Suprapubic skin (tissue), 4 donors: ENCODE data around the gene SPAG8. TPM values are rescaled to one million over a fixed set of nuclear protein-coding genes. Genes with fewer than 3 reads are reported as not detected.

ENCODE experiments used
- DNase-seq, 2 donors: peaks; one replicate each; pipeline ENCODE4 v3.0.0-alpha.2; 2019; ENCODE audit warnings: low spot score in 2 of 2
- H3K27ac ChIP-seq: fragments of 200-600 bp; sonication (generic); one replicate; pipeline ENCODE4 v1.5.1; 2019
- H3K27me3 ChIP-seq: fragments of 200-600 bp; sonication (generic); one replicate; pipeline ENCODE4 v1.5.1; 2019
- H3K36me3 ChIP-seq: fragments of 200-600 bp; sonication (generic); one replicate; pipeline ENCODE4 v1.5.1; 2019
- H3K4me1 ChIP-seq: fragments of 200-600 bp; sonication (generic); one replicate; pipeline ENCODE4 v1.5.1; 2019
- H3K4me3 ChIP-seq: fragments of 200-600 bp; sonication (generic); one replicate; pipeline ENCODE4 v1.5.1; 2019; ENCODE audit warnings: mild to moderate bottlenecking
- H3K9me3 ChIP-seq: fragments of 200-600 bp; sonication (generic); one replicate; pipeline ENCODE4 v1.5.1; 2019
- EP300 ChIP-seq: sonication (generic); formaldehyde crosslinking; IDR thresholded peaks from one replicate; pipeline ENCODE4 v1.6.1; 2017; ENCODE audit warnings: antibody characterized with exemption
- POLR2A ChIP-seq, 2 donors: fragments of 450-650 bp; IDR thresholded peaks; one replicate each; pipeline ENCODE4 v1.6.1; 2017; ENCODE audit warnings: antibody characterized with exemption in 2 of 2, mild to moderate bottlenecking in 2 of 2, moderate library complexity in 2 of 2
- POLR2AphosphoS5 ChIP-seq, 3 donors: sonication (generic); formaldehyde crosslinking; IDR thresholded peaks; one replicate each; pipeline ENCODE4 v1.6.1; 2017; ENCODE audit warnings: antibody characterized with exemption in 3 of 3
- WGBS: methylation state at CpG from one replicate; pipeline ENCODE4 v1.1.5; 2018; 5-methylcytosine and 5-hydroxymethylcytosine counted together
- total RNA-seq, 4 donors: library from RNA; depleted of rRNA; stranded (reverse); fragments of >200 nt; gene quantifications; one replicate each; pipeline ENCODE4 v1.1.0, GENCODE V29; 2016
- TF ChIP-seq, protein P1 (sequence below), 2 donors: fragments of 200-600 bp in 1 of 2; fragments of 450-650 bp in 1 of 2; sonication (generic) in 1 of 2; IDR thresholded peaks; one replicate each; pipeline ENCODE4 v1.5.1; 2016 to 2019; ENCODE audit warnings: antibody characterized with exemption in 2 of 2, mild to moderate bottlenecking in 1 of 2, moderate library complexity in 1 of 2

The SPAG8 gene
- total RNA-seq, 4 donors from 2014 or later = 0.47 to 0.53 (median 0.52) TPM; not detected in 1

DNA sequence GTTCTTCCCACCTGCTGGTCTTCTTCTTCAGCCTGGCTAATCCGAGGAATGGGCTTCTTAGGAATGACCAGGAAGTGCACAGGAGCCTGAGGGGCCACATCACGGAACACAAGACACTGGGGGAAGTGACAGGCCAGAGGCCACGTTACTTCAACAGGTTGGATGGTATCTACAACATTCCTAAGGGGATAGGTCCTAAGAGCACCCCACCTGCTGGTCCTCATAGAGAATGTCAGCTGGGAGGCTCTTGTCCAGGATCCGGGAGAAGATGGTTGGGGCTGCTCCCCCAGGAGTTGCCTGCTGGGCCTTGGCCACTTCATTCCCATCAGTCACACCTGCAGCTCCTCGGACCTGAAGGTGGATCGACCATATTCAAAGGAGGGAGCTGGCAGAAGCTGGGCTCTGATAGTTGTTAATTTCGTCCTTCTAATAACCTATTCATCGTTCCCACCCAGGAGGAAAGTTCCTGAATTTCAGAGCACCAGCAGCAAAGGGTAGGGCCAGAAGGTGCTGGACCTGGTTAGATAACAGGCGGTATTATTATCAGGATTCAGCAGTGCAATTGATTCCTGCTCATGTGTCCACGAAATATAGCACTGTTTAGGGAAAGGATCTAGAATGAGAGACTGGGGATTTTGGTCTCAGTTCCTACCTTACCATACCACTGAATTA, 1.5 kb upstream of the SPAG8 start:
- Histone ChIP-seq H3K27me3 (no peaks in the 10 kb centered on the region), H3K9me3 (no peaks in the 10 kb centered on the region), H3K4me1 (peaks cover 36% of the 10 kb centered on the region), H3K27ac (peak overlapping the region; percentile 92), H3K36me3 (peaks cover 3% of the 10 kb centered on the region), H3K4me3 (peak overlapping the region; percentile 72)
- TF ChIP-seq, protein P1, sequence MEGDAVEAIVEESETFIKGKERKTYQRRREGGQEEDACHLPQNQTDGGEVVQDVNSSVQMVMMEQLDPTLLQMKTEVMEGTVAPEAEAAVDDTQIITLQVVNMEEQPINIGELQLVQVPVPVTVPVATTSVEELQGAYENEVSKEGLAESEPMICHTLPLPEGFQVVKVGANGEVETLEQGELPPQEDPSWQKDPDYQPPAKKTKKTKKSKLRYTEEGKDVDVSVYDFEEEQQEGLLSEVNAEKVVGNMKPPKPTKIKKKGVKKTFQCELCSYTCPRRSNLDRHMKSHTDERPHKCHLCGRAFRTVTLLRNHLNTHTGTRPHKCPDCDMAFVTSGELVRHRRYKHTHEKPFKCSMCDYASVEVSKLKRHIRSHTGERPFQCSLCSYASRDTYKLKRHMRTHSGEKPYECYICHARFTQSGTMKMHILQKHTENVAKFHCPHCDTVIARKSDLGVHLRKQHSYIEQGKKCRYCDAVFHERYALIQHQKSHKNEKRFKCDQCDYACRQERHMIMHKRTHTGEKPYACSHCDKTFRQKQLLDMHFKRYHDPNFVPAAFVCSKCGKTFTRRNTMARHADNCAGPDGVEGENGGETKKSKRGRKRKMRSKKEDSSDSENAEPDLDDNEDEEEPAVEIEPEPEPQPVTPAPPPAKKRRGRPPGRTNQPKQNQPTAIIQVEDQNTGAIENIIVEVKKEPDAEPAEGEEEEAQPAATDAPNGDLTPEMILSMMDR (IDR thresholded peaks at IDR 0.05) = peak in 1 of 2 donors; percentile 24
- TF ChIP-seq EP300 = no peak
- no peak for DNase-seq
- WGBS = 81% methylated on average over 9 of the region's 10 CpGs

DNA sequence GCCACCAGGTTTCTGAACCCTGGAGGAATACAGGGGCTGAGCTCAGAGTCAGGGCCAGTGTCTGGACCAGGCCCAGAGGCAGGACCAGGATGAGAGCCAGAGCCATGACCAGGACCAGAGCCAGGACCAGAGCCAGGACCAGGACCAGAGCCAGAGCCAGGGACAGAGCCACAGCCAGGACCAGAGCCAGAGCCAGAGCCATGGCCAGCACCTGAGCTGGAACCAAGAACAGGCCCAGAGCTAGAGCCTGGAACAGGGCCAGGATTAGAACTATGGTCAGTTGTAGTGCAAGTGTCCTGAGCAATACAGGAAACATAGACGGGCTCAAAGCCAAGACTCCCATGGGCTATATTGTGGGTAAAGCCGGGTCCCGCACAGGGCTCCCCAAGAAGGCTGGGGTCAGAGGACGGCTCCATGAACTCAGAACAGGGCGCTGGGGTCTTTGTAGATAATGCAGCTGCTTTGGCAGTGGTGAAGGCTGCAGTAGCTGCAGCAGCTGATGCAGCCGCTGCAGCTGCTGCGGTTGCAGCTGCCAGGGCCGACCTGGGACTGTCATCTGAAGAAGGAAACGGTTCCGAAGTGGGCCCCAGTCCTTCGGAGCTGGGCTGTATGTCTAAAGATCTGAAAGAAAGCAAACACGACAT, 559 bp downstream of the SPAG8 start:
- Histone ChIP-seq H3K4me1 (peaks cover 36% of the 10 kb centered on the region), H3K36me3 (peaks cover 16% of the 10 kb centered on the region), H3K27ac (peak overlapping the region; percentile 62), H3K27me3 (no peaks in the 10 kb centered on the region), H3K4me3 (peak overlapping the region; percentile 55), H3K9me3 (no peaks in the 10 kb centered on the region)
- peak in 1 of 2 donors; percentile 70 for DNase-seq
- 19% methylated on average over 7 of the region's 12 CpGs for WGBS
- TF ChIP-seq, protein P1 (IDR thresholded peaks at IDR 0.05) = no peak
- no peak for TF ChIP-seq POLR2AphosphoS5 (IDR thresholded peaks at IDR 0.05)
- no peak for TF ChIP-seq POLR2A (IDR thresholded peaks at IDR 0.05)
- TF ChIP-seq EP300 = no peak

DNA sequence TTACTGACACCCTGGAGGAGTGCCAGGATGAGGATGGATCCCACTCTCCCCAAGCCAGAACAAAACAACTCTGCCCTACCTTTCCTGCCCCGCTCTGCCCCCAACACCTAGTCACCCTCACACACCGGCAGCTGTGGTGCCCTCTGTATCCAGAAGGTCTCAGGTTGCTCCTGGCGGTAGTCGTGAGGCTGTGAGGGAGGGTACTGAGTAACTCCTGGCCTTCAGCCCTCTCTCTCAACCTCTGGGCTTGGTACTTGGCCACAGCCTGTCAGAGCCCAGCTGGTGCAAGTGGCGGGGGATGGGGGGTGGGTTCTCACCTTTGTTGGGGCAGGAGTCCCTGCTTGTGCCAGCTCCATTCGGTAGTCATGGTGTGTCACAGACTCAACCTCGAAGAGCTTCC, 1.9 kb downstream of the SPAG8 start:
- Histone ChIP-seq H3K9me3 (no peaks in the 10 kb centered on the region), H3K27me3 (no peaks in the 10 kb centered on the region), H3K4me3 (no peak overlapping the region), H3K4me1 (peaks cover 32% of the 10 kb centered on the region), H3K27ac (no peak overlapping the region), H3K36me3 (peaks cover 26% of the 10 kb centered on the region)
- WGBS = 95% methylated on average over 7 of the region's 7 CpGs
- no peak for TF ChIP-seq POLR2A (IDR thresholded peaks at IDR 0.05)
- TF ChIP-seq, protein P1 (IDR thresholded peaks at IDR 0.05) = no peak
- TF ChIP-seq EP300 = no peak
- no peak for TF ChIP-seq POLR2AphosphoS5 (IDR thresholded peaks at IDR 0.05)
- DNase-seq = peak in 1 of 2 donors; percentile 52

DNA sequence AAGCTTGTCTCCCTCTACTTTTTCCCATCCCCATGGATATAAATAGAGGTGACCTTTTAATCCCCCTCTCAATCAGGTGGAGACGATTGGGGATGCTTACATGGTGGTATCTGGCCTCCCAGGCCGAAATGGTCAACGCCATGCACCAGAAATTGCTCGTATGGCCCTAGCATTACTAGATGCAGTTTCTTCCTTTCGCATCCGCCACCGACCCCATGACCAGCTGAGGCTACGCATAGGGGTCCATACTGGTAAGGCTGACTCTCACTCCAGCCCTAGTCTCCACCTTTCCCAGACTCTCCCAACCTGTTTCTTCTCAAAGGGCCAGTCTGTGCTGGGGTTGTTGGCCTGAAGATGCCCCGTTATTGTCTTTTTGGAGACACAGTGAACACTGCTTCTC, 3.6 kb downstream of the SPAG8 start:
- Histone ChIP-seq H3K36me3 (peaks cover 26% of the 10 kb centered on the region), H3K27ac (no peak overlapping the region), H3K9me3 (no peaks in the 10 kb centered on the region), H3K4me3 (no peak overlapping the region), H3K27me3 (no peaks in the 10 kb centered on the region), H3K4me1 (peaks cover 21% of the 10 kb centered on the region)
- DNase-seq = no peak
- TF ChIP-seq POLR2AphosphoS5 (IDR thresholded peaks at IDR 0.05) (no peak), POLR2A (IDR thresholded peaks at IDR 0.05) (no peak), EP300 (no peak)
- TF ChIP-seq, protein P1 (IDR thresholded peaks at IDR 0.05) = no peak
- 91% methylated on average over 9 of the region's 9 CpGs for WGBS

DNA sequence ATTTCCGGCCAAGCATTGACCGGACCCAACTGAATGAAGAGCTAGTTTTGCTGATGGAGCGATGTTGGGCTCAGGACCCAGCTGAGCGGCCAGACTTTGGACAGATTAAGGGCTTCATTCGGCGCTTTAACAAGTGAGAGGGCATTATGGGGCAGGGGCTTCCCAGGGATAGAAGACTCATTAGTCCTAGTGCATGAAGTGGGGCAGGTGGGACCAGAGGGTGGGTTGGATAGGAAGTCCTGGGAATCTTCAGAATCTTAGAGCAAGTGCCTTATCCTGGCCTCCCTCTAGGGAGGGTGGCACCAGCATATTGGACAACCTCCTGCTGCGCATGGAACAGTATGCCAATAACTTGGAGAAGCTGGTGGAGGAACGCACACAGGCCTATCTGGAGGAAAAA, 6.0 kb downstream of the SPAG8 start:
- 93% methylated on average over 8 of the region's 8 CpGs for WGBS
- Histone ChIP-seq H3K4me3 (no peak overlapping the region), H3K36me3 (peaks cover 44% of the 10 kb centered on the region), H3K9me3 (no peaks in the 10 kb centered on the region), H3K27me3 (no peaks in the 10 kb centered on the region), H3K27ac (no peak overlapping the region), H3K4me1 (no peaks in the 10 kb centered on the region)
- TF ChIP-seq POLR2A (IDR thresholded peaks at IDR 0.05) (no peak), EP300 (no peak), POLR2AphosphoS5 (IDR thresholded peaks at IDR 0.05) (no peak)
- TF ChIP-seq, protein P1 (IDR thresholded peaks at IDR 0.05) = no peak
- no peak for DNase-seq
